Caco-2 (cell line): ENCODE measurements around the gene PARD3B. TPM values are rescaled to one million over a fixed set of nuclear protein-coding genes. Genes with fewer than 3 reads are reported as not detected.

ENCODE experiments used
- BruUV-seq: library from RNA; stranded (reverse); fragments of 400-500 nt; replicated peaks from 2 replicates; lab custom pipeline; 2021; lab: Mats Ljungman, UMichigan
- CTCF ChIA-PET: fragments of 300-600 bp; sonication (Branson Sonifier 250); formaldehyde crosslinking; loops from one replicate; lab custom pipeline; 2022; ENCODE audit warnings: antibody characterized with exemption; lab: Charles Lee
- POLR2A ChIA-PET: fragments of 300-600 bp; sonication (Branson Sonifier 250); formaldehyde crosslinking; loops from one replicate; lab custom pipeline; 2022; ENCODE audit warnings: antibody characterized with exemption; lab: Charles Lee
- DNase-seq, 2 experiments: peaks; one replicate each; pipeline versions ENCODE4 v3.0.0 to v3.0.0-alpha.2; 2020 to 2022
- H3K27me3 ChIP-seq: replicated peaks from 2 replicates; pipeline ENCODE4 v1.6.0; 2011; ENCODE audit warnings: low read length; ENCODE audit not compliant: control insufficient read depth, insufficient read depth
- H3K36me3 ChIP-seq: 2 replicates; pipeline ENCODE4 v1.5.1; 2011; ENCODE audit warnings: low read length; ENCODE audit not compliant: control insufficient read depth, insufficient read depth
- H3K4me1 ChIP-seq: fragments of 250-450 bp; sonication (Bioruptor Pico); 2 replicates; pipeline ENCODE4 v1.5.1; 2020; ENCODE audit warnings: mild to moderate bottlenecking
- H3K4me3 ChIP-seq: 2 replicates; pipeline ENCODE4 v1.5.1; 2011; ENCODE audit warnings: low read depth, mild to moderate bottlenecking, control low read depth, low read length
- H3K9me3 ChIP-seq: fragments of 250-450 bp; sonication (Bioruptor Pico); 2 replicates; pipeline ENCODE4 v1.5.1; 2020; ENCODE audit warnings: mild to moderate bottlenecking, moderate library complexity
- H3K27ac Mint-ChIP-seq: one replicate; pipeline ENCODE4 v1.8.0; 2022; ENCODE audit warnings: mixed read lengths; ENCODE audit not compliant: unreplicated experiment
- H3K27me3 Mint-ChIP-seq: one replicate; pipeline ENCODE4 v1.8.0; 2022; ENCODE audit warnings: mixed read lengths; ENCODE audit not compliant: insufficient read depth, unreplicated experiment
- H3K36me3 Mint-ChIP-seq: one replicate; pipeline ENCODE4 v1.8.0; 2022; ENCODE audit warnings: mild to moderate bottlenecking, mixed read lengths; ENCODE audit not compliant: insufficient read depth, unreplicated experiment
- H3K4me1 Mint-ChIP-seq: one replicate; pipeline ENCODE4 v1.8.0; 2022; ENCODE audit warnings: low read depth, mixed read lengths; ENCODE audit not compliant: unreplicated experiment
- H3K4me3 Mint-ChIP-seq: one replicate; pipeline ENCODE4 v1.8.0; 2022; ENCODE audit warnings: mild to moderate bottlenecking, moderate library complexity, mixed read lengths; ENCODE audit not compliant: unreplicated experiment
- H3K9me3 Mint-ChIP-seq: one replicate; pipeline ENCODE4 v1.8.0; 2022; ENCODE audit warnings: mixed read lengths; ENCODE audit not compliant: unreplicated experiment
- CTCF ChIP-seq, 2 experiments: fragments of 200-600 bp in 1 of 2; IDR thresholded peaks; 1 replicate in 1 of 2; 2 replicates in 1 of 2; pipeline versions ENCODE4 v1.5.1 to v1.8.0; 2011 to 2022; ENCODE audit warnings: antibody characterized with exemption in 1 of 2, control low read depth in 1 of 2, inconsistent platforms in 1 of 2, low read depth in 1 of 2, low read length in 1 of 2, mild to moderate bottlenecking in 1 of 2, moderate library complexity in 1 of 2; ENCODE audit not compliant: insufficient read depth in 1 of 2, severe bottlenecking in 1 of 2, unreplicated experiment in 1 of 2
- intact Hi-C: fragments of 100-400 bp; cut with micrococcal nuclease; formaldehyde crosslinking; loops from one replicate; pipeline ENCODE4 v1.10.0; 2022; ENCODE audit not compliant: unreplicated experiment
- total RNA-seq: library from RNA; stranded (reverse); gene quantifications from 2 replicates; pipeline ENCODE4 v1.2.3, GENCODE V29; 2022

The PARD3B gene
- total RNA-seq, 1 experiment from 2014 or later, result 68.9 TPM

GRCh38 chr2:204870053-204870452 lies 324.8 kb downstream of the PARD3B start:
- CTCF ChIA-PET, result no interaction called here
- Mint-ChIP-seq H3K9me3 (peaks cover 16% of the 10 kb centered on the region), H3K27me3 (no peaks in the 10 kb centered on the region)

GRCh38 chr2:204871231-204871953 lies 326.1 kb downstream of the PARD3B start:
- BruUV-seq, result no TSS peak
- Mint-ChIP-seq H3K4me1 (peaks cover 20% of the 10 kb centered on the region), H3K36me3 (peaks cover 5% of the 10 kb centered on the region), H3K27me3 (no peaks in the 10 kb centered on the region), H3K27ac (no peak overlapping the region), H3K9me3 (peaks cover 16% of the 10 kb centered on the region), H3K4me3 (no peak overlapping the region)
- Histone ChIP-seq H3K36me3 (no peaks in the 10 kb centered on the region), H3K4me1 (no peaks in the 10 kb centered on the region), H3K27me3 (no peaks in the 10 kb centered on the region), H3K9me3 (no peaks in the 10 kb centered on the region), H3K4me3 (no peak overlapping the region)
- peak in 1 of 2 experiments; percentile 16 for DNase-seq
- POLR2A ChIA-PET, result interaction anchor here (0.5 to 0.9 kb wide), 2 partner anchors 10 to 428 kb away, joined by 4 to 8 read pairs; no protein-coding TSS in a partner anchor
- peak; percentile 32 to 44 for TF ChIP-seq CTCF (IDR thresholded peaks at IDR 0.05; ENCODE audit: insufficient read depth in 1 of 2, low read depth in 1 of 2, low read length in 1 of 2, severe bottlenecking in 1 of 2, unreplicated experiment in 1 of 2)
- intact Hi-C loops, result loop anchor here (1.0 to 10.0 kb wide), 3 partner anchors 263 to 1056 kb away; no protein-coding TSS in a partner anchor
- CTCF ChIA-PET, result interaction anchor here (0.6 to 0.9 kb wide), 3 partner anchors 152 to 808 kb away, joined by 3 to 6 read pairs (median 5); no protein-coding TSS in a partner anchor

More at GRCh38 chr2:204870053-204870452, 324.8 kb downstream of the PARD3B start:
- intact Hi-C loops, result loop anchor here (5.0 to 10.0 kb wide), 2 partner anchors 265 to 1057 kb away; no protein-coding TSS in a partner anchor
- no peak for TF ChIP-seq CTCF (IDR thresholded peaks at IDR 0.05; ENCODE audit: insufficient read depth in 1 of 2, low read depth in 1 of 2, low read length in 1 of 2, severe bottlenecking in 1 of 2, unreplicated experiment in 1 of 2)
- H3K4me3 Mint-ChIP-seq, result no peak overlapping the region
- no peak overlapping the region for H3K27ac Mint-ChIP-seq
- Histone ChIP-seq H3K4me3 (no peak overlapping the region), H3K9me3 (no peaks in the 10 kb centered on the region), H3K4me1 (no peaks in the 10 kb centered on the region), H3K27me3 (no peaks in the 10 kb centered on the region), H3K36me3 (no peaks in the 10 kb centered on the region)
- H3K36me3 Mint-ChIP-seq, result peaks cover 5% of the 10 kb centered on the region
- POLR2A ChIA-PET, result no interaction called here
- no peak for DNase-seq
- no TSS peak for BruUV-seq
- peaks cover 20% of the 10 kb centered on the region for H3K4me1 Mint-ChIP-seq

- H3K4me1 ChIP-seq, result no peaks in the 10 kb centered on the region
- no peak for DNase-seq
- ChIA-PET CTCF (no interaction called here), POLR2A (no interaction called here)
- intact Hi-C loops, result loop anchor here (10.0 kb wide), 1 partner anchor 258 kb away; no protein-coding TSS in a partner anchor
- Mint-ChIP-seq H3K27me3 (no peaks in the 10 kb centered on the region), H3K4me1 (peaks cover 15% of the 10 kb centered on the region), H3K36me3 (peaks cover 17% of the 10 kb centered on the region), H3K4me3 (no peak overlapping the region), H3K27ac (no peak overlapping the region), H3K9me3 (peaks cover 16% of the 10 kb centered on the region)
- H3K27me3 ChIP-seq, result no peaks in the 10 kb centered on the region
- no TSS peak for BruUV-seq
- TF ChIP-seq CTCF (IDR thresholded peaks at IDR 0.05; ENCODE audit: insufficient read depth in 1 of 2, low read depth in 1 of 2, low read length in 1 of 2, severe bottlenecking in 1 of 2, unreplicated experiment in 1 of 2), result no peak
- no peaks in the 10 kb centered on the region for H3K9me3 ChIP-seq
- H3K4me3 ChIP-seq, result no peak overlapping the region
- no peaks in the 10 kb centered on the region for H3K36me3 ChIP-seq
Observed at GRCh38 chr2:204876311-204876710, 331.0 kb downstream of the PARD3B start.
